Common myeloid progenitor, CD34-positive (primary cell): Measurements from ENCODE around the gene OCA2.

Source experiments
- CTCF ChIA-PET: fragments of 350-600 bp; sonication (Branson Sonifier 250); formaldehyde crosslinking; loops from one replicate; lab custom pipeline; 2021; ENCODE audit warnings: antibody characterized with exemption; lab: Charles Lee
- POLR2A ChIA-PET: fragments of 350-600 bp; sonication (Branson Sonifier 250); formaldehyde crosslinking; loops from one replicate; lab custom pipeline; 2021; ENCODE audit warnings: antibody characterized with exemption; lab: Charles Lee
- DNase-seq, 3 donors: peaks; one replicate each; pipeline versions ENCODE4 v3.0.0 to v3.0.0-alpha.2; 2013
- H3K27ac ChIP-seq, 2 experiments: 1 replicate in 1 of 2; 2 replicates in 1 of 2; pipeline ENCODE4 v1.7.0; 2013; ENCODE audit warnings: inconsistent platforms in 2 of 2, low read length in 2 of 2, mild to moderate bottlenecking in 2 of 2, low read depth in 1 of 2, moderate library complexity in 1 of 2; ENCODE audit not compliant: severe bottlenecking in 2 of 2, insufficient read depth in 1 of 2, poor library complexity in 1 of 2
- H3K27me3 ChIP-seq, 5 experiments: replicated peaks in 2 of 5; 1 replicate in 3 of 5; 2 replicates in 2 of 5; pipeline versions ENCODE4 v1.6.1 to v1.7.0; 2013; ENCODE audit warnings: low read length in 4 of 5, mild to moderate bottlenecking in 2 of 5, moderate library complexity in 2 of 5, inconsistent platforms in 1 of 5; ENCODE audit not compliant: insufficient read depth in 5 of 5, control insufficient read depth in 4 of 5
- H3K36me3 ChIP-seq, 4 experiments: 1 replicate in 2 of 4; 2 replicates in 2 of 4; pipeline versions ENCODE4 v1.6.1 to v1.7.0; 2013; ENCODE audit warnings: low read length in 3 of 4, control low read depth in 1 of 4, mild to moderate bottlenecking in 1 of 4; ENCODE audit not compliant: control insufficient read depth in 4 of 4, insufficient read depth in 4 of 4
- H3K4me1 ChIP-seq, 4 experiments: 1 replicate in 3 of 4; 2 replicates in 1 of 4; pipeline versions ENCODE4 v1.6.1 to v1.7.1; 2013; ENCODE audit warnings: low read length in 3 of 4, mild to moderate bottlenecking in 3 of 4, control low read depth in 1 of 4, inconsistent platforms in 1 of 4, moderate library complexity in 1 of 4; ENCODE audit not compliant: control insufficient read depth in 4 of 4, insufficient read depth in 4 of 4; ENCODE audit errors: control extremely low read depth in 1 of 4
- H3K4me3 ChIP-seq, 7 experiments: 1 replicate in 4 of 7; 2 replicates in 3 of 7; pipeline versions ENCODE4 v1.5.1 to v1.7.0; 2013; ENCODE audit warnings: mild to moderate bottlenecking in 7 of 7, low read length in 6 of 7, moderate library complexity in 6 of 7, inconsistent platforms in 2 of 7, low read depth in 2 of 7, control low read depth in 1 of 7; ENCODE audit not compliant: insufficient read depth in 4 of 7, control insufficient read depth in 1 of 7; ENCODE audit errors: extremely low read depth in 1 of 7
- H3K9me3 ChIP-seq, 5 experiments: 1 replicate in 4 of 5; 2 replicates in 1 of 5; pipeline versions ENCODE4 v1.6.1 to v1.7.1; 2013; ENCODE audit warnings: low read length in 4 of 5, mild to moderate bottlenecking in 2 of 5, inconsistent platforms in 1 of 5, low read depth in 1 of 5, moderate library complexity in 1 of 5; ENCODE audit not compliant: control insufficient read depth in 4 of 5, insufficient read depth in 2 of 5; ENCODE audit errors: control extremely low read depth in 1 of 5
- WGBS: methylation state at CpG from one replicate; pipeline ENCODE4 v1.1.5; 2013; ENCODE audit not compliant: insufficient coverage; 5-methylcytosine and 5-hydroxymethylcytosine counted together

Gene OCA2

DNA sequence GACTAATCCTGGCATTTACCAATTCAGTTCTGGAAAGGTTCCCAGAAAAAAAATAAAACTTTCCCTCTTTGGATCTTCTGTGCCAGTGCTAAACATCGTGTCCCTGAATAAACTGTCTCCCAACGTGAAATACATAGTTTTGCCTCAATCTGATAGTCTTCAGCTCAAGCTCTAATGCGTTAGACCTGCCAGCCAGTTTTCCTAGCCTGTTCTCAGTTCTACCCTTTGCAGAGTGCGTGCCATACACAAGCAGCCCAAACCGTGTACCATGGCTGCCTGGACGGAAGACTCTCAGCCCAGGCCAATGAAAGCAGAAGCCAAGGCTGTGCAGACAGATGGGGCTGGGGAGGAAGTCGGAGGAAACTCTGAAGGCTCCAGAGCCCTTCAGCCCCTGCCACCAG lies 11.4 kb upstream of the OCA2 start:
- no peak overlapping the region for H3K4me3 ChIP-seq
- no peaks in the 10 kb centered on the region for H3K9me3 ChIP-seq
- 82% methylated on average over 5 of the region's 7 CpGs for WGBS
- H3K4me1 ChIP-seq = peaks cover 3 to 25% (median 22%) of the 10 kb centered on the region in 4 experiments
- H3K36me3 ChIP-seq = peaks cover 10 to 43% (median 36%) of the 10 kb centered on the region in 4 experiments
- CTCF ChIA-PET = interaction anchor here (0.9 to 4.2 kb wide), 3 partner anchors 9 to 13 kb away, joined by 4 to 19 read pairs (median 4); partner anchors contain the start of gene OCA2
- no peak overlapping the region for H3K27ac ChIP-seq
- H3K27me3 ChIP-seq = peaks cover 0 to 23% (median 6%) of the 10 kb centered on the region in 5 experiments
- no peak for DNase-seq
- POLR2A ChIA-PET = no interaction called here

DNA sequence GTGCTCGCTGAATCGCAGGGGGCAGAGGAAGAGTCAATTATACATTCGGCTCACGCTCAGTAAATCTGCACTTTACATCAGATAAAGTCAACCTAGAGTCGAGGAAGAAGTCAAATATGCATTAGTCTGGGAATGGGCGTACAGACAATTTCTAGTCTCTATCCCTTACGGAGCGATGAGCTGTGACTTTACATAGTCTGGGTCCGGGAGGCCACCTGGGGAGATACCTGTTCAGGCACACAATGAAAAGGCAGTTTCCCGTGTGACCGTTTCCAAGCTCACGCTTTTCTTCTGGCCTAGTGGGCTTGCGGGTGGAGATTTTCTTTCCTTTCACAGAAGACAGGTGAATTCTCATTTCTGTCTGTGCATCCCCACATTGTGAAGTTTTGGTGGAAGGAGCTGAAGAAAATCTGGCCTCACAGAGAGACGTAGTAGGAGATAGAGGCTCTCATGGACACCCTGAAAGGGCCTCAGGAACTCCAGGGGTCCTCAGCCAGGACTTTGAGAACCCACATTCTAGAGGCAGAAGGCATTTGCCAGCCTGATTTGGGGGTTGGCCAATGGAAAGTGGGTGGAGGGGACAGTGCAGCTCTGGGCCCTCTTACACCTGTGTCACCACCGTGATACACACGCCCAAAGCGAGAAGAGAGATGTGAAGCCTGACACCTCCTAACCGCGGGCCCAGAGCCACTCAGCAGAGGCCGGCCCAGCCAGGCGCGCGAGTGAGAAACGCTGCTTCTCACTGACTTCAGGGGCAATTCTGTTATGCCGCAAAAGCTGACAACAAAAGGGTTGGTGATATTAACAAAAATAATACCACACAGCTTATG lies 10.7 kb upstream of the OCA2 start:
- 93% methylated on average over 19 of the region's 25 CpGs for WGBS
- H3K27ac ChIP-seq = no peak overlapping the region
- H3K36me3 ChIP-seq = peaks cover 10 to 36% (median 31%) of the 10 kb centered on the region in 4 experiments
- H3K9me3 ChIP-seq = no peaks in the 10 kb centered on the region
- no peak overlapping the region for H3K4me3 ChIP-seq
- DNase-seq = no peak
- CTCF ChIA-PET = interaction anchor here (0.9 to 4.2 kb wide), 3 partner anchors 8 to 13 kb away, joined by 4 to 19 read pairs (median 4); partner anchors contain the start of gene OCA2
- H3K4me1 ChIP-seq = peaks cover 3 to 25% (median 22%) of the 10 kb centered on the region in 4 experiments
- peaks cover 0 to 30% (median 6%) of the 10 kb centered on the region in 5 experiments for H3K27me3 ChIP-seq
- POLR2A ChIA-PET = no interaction called here

DNA sequence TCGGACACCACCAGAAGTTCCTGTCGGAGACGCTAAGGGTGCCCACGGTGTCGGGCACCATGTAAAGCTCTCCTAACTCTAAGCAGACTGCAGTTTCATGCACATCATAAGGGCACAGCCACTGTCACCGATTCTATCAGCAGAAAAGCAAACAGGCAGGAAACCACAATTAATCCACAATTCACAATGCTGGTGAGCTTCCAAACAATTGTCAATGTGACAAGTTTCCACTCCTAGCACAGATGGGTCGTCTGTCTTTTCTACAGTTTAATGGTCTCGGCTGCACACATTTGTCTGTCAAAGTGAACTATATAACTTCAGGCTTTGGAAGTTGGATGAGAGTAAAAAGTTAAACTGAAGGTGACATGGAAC lies 8.8 kb upstream of the OCA2 start:
- H3K36me3 ChIP-seq = peaks cover 4 to 17% (median 13%) of the 10 kb centered on the region in 4 experiments
- DNase-seq = peak; percentile 38 to 85 (median 76)
- peak overlapping the region in 6 of 7 experiments; percentile 40 to 83 (median 76) for H3K4me3 ChIP-seq
- no peak overlapping the region for H3K27ac ChIP-seq
- peaks cover 3 to 25% (median 22%) of the 10 kb centered on the region in 4 experiments for H3K4me1 ChIP-seq
- WGBS = 0% methylated on average over 3 of the region's 8 CpGs
- no peaks in the 10 kb centered on the region for H3K9me3 ChIP-seq
- H3K27me3 ChIP-seq = peaks cover 0 to 45% (median 9%) of the 10 kb centered on the region in 5 experiments
- POLR2A ChIA-PET = interaction anchor here (1.1 kb wide), 1 partner anchor 8 kb away, joined by 3 read pairs; the partner anchor contains the start of gene OCA2
- CTCF ChIA-PET = interaction anchor here (1.3 to 4.2 kb wide), 3 partner anchors 9 to 12 kb away, joined by 3 to 19 read pairs (median 7); partner anchors contain the start of gene OCA2

DNA sequence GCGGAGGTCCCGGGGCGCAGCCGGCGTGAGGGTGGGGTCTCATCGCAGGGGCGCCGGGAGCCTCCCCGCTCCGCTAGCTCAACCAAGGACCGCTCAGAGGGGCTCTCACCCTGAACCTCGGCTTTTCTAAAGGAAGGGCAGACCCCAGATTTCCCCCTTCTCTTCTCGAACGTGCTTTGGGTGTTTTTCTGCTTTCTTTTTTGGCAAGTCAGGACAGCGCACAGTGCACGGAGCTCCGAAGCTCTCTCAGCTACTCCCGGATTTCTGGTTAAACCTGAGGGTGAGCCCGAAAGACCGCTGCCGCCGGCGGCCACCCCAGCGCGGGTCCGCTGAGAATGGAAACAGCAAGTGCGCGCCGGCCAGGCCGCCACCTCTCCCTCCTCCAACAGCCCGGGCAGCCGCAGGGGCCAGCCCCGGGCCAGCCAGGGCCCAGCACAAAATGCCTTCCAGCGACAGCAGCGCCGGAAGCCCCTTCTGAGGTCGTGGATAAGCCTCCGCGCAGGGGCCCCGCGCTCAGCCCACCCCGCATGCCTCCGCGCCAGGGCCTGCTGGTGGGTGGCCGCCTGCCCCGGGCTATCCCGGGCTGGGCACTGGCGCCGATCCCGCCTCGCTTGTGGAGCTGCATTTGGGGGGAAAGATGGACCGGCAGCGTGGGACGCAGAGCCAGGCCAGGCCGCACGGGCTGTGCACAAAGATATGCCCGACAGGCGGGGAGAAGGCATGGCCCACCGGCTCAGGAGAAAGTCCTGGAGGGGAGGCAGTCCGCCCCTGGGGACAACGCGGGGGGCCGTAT lies 8.2 kb upstream of the OCA2 start:
- H3K4me3 ChIP-seq = peak overlapping the region; percentile 40 to 83 (median 72)
- peak; percentile 19 to 63 (median 51) for DNase-seq
- 1% methylated on average over 48 of the region's 63 CpGs for WGBS
- H3K4me1 ChIP-seq = peaks cover 3 to 25% (median 22%) of the 10 kb centered on the region in 4 experiments
- H3K27me3 ChIP-seq = peaks cover 0 to 51% (median 9%) of the 10 kb centered on the region in 5 experiments
- peaks cover 4 to 11% (median 8%) of the 10 kb centered on the region in 4 experiments for H3K36me3 ChIP-seq
- no peak overlapping the region for H3K27ac ChIP-seq
- CTCF ChIA-PET = interaction anchor here (1.3 to 4.2 kb wide), 3 partner anchors 9 to 13 kb away, joined by 3 to 19 read pairs (median 7); partner anchors contain the start of gene OCA2
- POLR2A ChIA-PET = interaction anchor here (1.1 kb wide), 1 partner anchor 8 kb away, joined by 3 read pairs; the partner anchor contains the start of gene OCA2
- H3K9me3 ChIP-seq = peaks cover 0 to 2% (median under 1%) of the 10 kb centered on the region in 5 experiments

DNA sequence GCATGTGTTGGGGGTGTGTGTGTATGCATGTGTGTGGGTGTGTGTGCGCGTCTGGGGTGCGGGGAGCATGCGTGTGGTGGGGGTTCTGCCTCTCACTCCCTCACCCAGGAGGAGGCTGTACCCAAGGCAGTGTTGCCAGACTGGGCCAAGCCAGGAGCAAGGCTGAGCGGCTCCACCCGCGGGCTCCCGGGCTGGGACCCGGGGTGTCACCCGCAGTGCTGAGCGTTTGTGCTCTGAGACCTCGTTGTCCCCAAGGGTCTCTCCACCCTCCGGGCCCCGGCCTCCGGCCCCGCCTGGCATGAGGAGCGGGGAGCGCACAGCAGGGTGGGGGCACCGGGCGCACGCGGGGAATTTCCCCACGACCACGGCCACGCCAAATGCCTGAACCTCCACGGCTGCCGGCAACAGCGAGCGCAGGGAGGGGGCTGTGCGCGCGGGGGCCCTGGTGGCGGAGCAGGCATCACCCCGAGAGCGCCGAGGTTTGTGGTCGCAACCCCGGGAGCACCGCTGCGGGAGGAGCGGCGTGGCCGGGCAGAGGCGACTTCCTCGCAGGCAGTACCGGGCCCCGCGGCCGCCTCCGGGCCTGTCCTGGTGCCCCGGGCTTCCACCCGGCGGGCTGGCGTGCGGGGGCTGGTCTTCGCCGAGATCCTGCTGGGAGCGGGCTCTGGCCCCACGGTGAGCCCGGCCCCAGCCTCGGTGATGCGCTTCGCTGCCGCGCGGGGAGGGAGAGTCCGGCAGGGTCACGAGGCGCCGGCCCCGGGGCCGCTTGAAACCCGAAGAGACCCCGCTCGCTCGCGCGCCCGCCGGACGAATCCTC lies 7.4 kb upstream of the OCA2 start:
- CTCF ChIA-PET = interaction anchor here (1.3 to 4.2 kb wide), 3 partner anchors 8 to 14 kb away, joined by 3 to 19 read pairs (median 7); partner anchors contain the start of gene OCA2
- Histone ChIP-seq H3K27me3 (peaks cover 0 to 59% (median 9%) of the 10 kb centered on the region in 5 experiments), H3K27ac (no peak overlapping the region), H3K9me3 (peaks cover 0 to 6% (median 4%) of the 10 kb centered on the region in 5 experiments), H3K4me3 (peak overlapping the region; percentile 40 to 83 (median 72)), H3K36me3 (peaks cover 0 to 3% (median 3%) of the 10 kb centered on the region in 4 experiments), H3K4me1 (peaks cover 3 to 25% (median 22%) of the 10 kb centered on the region in 4 experiments)
- POLR2A ChIA-PET = no interaction called here
- DNase-seq = peak; percentile 16 to 65 (median 54)
- 3% methylated on average over 63 of the region's 81 CpGs for WGBS

DNA sequence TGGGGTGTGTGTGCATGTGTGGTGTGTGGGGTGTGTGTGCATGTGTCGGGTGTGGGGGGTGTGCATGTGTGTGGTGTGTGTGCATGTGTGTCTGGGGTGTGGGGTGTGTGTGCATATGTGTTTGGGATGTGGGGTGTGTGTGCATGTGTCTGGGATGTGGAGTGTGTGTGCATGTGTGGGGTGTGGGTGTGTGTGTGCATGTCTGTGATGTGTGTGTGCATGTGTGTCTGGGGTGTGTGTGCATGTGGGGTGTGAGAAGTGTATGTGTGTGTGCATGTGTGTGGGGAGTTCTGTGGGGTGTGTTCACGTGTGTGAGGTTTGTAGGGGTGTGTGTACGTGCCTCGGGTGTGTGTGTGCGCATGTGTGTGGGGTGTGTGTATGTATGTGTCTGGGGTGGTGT lies 6.7 kb upstream of the OCA2 start:
- WGBS = 67% methylated on average over 1 of the region's 5 CpGs
- no peak overlapping the region for H3K4me3 ChIP-seq
- H3K27me3 ChIP-seq = peaks cover 0 to 66% (median 13%) of the 10 kb centered on the region in 5 experiments
- no peaks in the 10 kb centered on the region for H3K36me3 ChIP-seq
- CTCF ChIA-PET = no interaction called here
- peaks cover 3 to 25% (median 22%) of the 10 kb centered on the region in 4 experiments for H3K4me1 ChIP-seq
- H3K9me3 ChIP-seq = peaks cover 0 to 6% (median 4%) of the 10 kb centered on the region in 5 experiments
- POLR2A ChIA-PET = no interaction called here
- no peak overlapping the region for H3K27ac ChIP-seq
- DNase-seq = no peak
